Endodermal cell (in vitro differentiated cells): ENCODE measurements around the gene PIP5K1C. TPM values are rescaled to one million over a fixed set of nuclear protein-coding genes. Genes with fewer than 3 reads are reported as not detected.

Experiments used
- DNase-seq: peaks from one replicate; pipeline ENCODE4 v3.0.0-alpha.2; 2017
- H3K27ac ChIP-seq: 2 replicates; pipeline ENCODE4 v1.5.1; 2013; ENCODE audit warnings: mild to moderate bottlenecking, low read depth, low read length, moderate library complexity
- H3K27me3 ChIP-seq: 2 replicates; pipeline ENCODE4 v1.6.1; 2013; ENCODE audit warnings: mild to moderate bottlenecking, low read length, moderate library complexity; ENCODE audit not compliant: insufficient read depth, control insufficient read depth, poor library complexity, severe bottlenecking
- H3K36me3 ChIP-seq: 2 replicates; pipeline ENCODE4 v1.7.0; 2013; ENCODE audit warnings: mild to moderate bottlenecking, low read length, moderate library complexity; ENCODE audit not compliant: control insufficient read depth, insufficient read depth
- H3K4me1 ChIP-seq: one replicate; pipeline ENCODE4 v1.7.0; 2013; ENCODE audit warnings: low read length; ENCODE audit not compliant: control insufficient read depth, insufficient read depth
- H3K4me3 ChIP-seq: 2 replicates; pipeline ENCODE4 v1.5.1; 2013; ENCODE audit warnings: mild to moderate bottlenecking, low read length, moderate library complexity
- H3K9ac ChIP-seq: 2 replicates; pipeline ENCODE4 v1.6.1; 2013; ENCODE audit warnings: mild to moderate bottlenecking, low read length, moderate library complexity; ENCODE audit not compliant: poor library complexity, severe bottlenecking; ENCODE audit errors: extremely low read depth
- H3K9me3 ChIP-seq: 2 replicates; pipeline ENCODE4 v1.6.1; 2013; ENCODE audit warnings: mild to moderate bottlenecking, low read length, moderate library complexity; ENCODE audit not compliant: control insufficient read depth
- H3K27ac Mint-ChIP-seq: 2 replicates; pipeline ENCODE4 v1.8.0; 2020; ENCODE audit warnings: mixed read lengths
- H3K27me3 Mint-ChIP-seq: 2 replicates; pipeline ENCODE4 v1.8.0; 2021; ENCODE audit warnings: mild to moderate bottlenecking, mixed read lengths; ENCODE audit not compliant: insufficient read depth
- H3K36me3 Mint-ChIP-seq: 2 replicates; pipeline ENCODE4 v1.8.0; 2020; ENCODE audit warnings: low read depth, mixed read lengths
- H3K4me1 Mint-ChIP-seq: 2 replicates; pipeline ENCODE4 v1.8.0; 2020; ENCODE audit warnings: mixed read lengths
- H3K4me3 Mint-ChIP-seq: 2 replicates; pipeline ENCODE4 v1.8.0; 2020; ENCODE audit warnings: mild to moderate bottlenecking, moderate library complexity, mixed read lengths
- H3K9me3 Mint-ChIP-seq: 2 replicates; pipeline ENCODE4 v1.8.0; 2020; ENCODE audit warnings: mild to moderate bottlenecking, mixed read lengths
- WGBS, 2 experiments: methylation state at CpG; one replicate each; pipeline versions ENCODE4 v1.1.5 to v1.1.7; 2013; ENCODE audit warnings: missing lambda C conversion rate in 2 of 2, mixed read lengths in 1 of 2; ENCODE audit not compliant: insufficient coverage in 1 of 2, insufficient read length in 1 of 2; 5-methylcytosine and 5-hydroxymethylcytosine counted together
- total RNA-seq, 2 donors: library from RNA; stranded (reverse); fragmentation: NEBNext Ultra II Directional in 1 of 2; extraction: Animal tissue kit (Norgen Biotek cat#: 25700) in 1 of 2; gene quantifications; 2 replicates in 1 of 2; 3 replicates in 1 of 2; pipeline ENCODE4 v1.2.1, GENCODE V29; 2021
- TF ChIP-seq, protein P1 (sequence below): fragments of 200-600 bp; sonication (generic); conservative IDR thresholded peaks from 2 replicates; pipeline ENCODE4 v1.5.0; 2021; ENCODE audit warnings: antibody characterized with exemption, mild to moderate bottlenecking

The PIP5K1C gene
- total RNA-seq, 2 donors from 2014 or later = 43.5 to 51.5 TPM

DNA sequence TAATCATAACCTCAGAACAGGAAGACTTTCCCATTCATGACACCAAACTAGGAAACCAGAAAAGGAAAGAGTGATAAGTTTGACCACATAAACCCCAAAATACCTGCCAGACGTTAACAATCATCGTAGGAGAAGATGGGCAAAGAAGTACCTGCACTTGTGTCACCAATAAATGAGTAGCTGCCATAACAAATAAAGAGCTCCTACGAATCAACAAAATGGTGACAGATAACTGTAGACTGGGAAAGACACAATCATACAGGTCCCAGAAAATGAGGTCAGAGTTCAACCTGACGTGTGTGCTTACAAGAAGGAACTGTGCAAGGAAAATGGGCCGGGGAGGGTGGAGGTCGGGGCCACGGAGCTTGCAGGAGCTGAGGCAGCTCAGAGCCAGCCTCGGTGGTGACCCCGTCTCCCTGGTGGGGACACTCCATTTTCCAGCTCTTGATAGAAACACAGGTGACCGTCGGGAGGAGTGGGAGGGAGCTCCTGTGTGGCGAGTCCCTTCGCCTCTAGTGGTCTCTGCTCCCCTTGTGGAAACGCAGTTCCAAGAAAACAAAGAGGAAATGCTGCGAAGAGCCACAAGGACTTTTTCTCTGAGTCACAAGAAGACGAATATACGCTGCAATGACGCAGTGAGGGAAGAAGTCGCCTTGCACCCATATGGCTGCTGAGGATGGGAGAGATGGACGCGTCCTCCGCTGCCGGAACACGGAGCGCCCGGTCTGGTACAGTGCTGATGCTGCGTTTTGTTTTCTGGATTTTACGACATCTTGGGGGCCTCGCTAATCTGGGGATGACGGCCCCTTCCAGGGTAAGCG lies 9.5 kb downstream of the PIP5K1C start:
- Mint-ChIP-seq H3K4me3 (no peak overlapping the region), H3K9me3 (peaks cover 3% of the 10 kb centered on the region), H3K36me3 (peaks cover 30% of the 10 kb centered on the region), H3K27me3 (no peaks in the 10 kb centered on the region), H3K27ac (no peak overlapping the region), H3K4me1 (peaks cover 8% of the 10 kb centered on the region)
- H3K36me3 ChIP-seq = peaks cover 4% of the 10 kb centered on the region
- 93 to 96% methylated on average over 27 to 31 of the region's 31 CpGs for WGBS, 2 experiments
- no peak overlapping the region for H3K4me3 ChIP-seq
- no peaks in the 10 kb centered on the region for H3K9me3 ChIP-seq
- no peak for DNase-seq
- H3K27me3 ChIP-seq = no peaks in the 10 kb centered on the region
- H3K4me1 ChIP-seq = peaks cover 9% of the 10 kb centered on the region
- H3K27ac ChIP-seq = no peak overlapping the region
- TF ChIP-seq, protein P1, sequence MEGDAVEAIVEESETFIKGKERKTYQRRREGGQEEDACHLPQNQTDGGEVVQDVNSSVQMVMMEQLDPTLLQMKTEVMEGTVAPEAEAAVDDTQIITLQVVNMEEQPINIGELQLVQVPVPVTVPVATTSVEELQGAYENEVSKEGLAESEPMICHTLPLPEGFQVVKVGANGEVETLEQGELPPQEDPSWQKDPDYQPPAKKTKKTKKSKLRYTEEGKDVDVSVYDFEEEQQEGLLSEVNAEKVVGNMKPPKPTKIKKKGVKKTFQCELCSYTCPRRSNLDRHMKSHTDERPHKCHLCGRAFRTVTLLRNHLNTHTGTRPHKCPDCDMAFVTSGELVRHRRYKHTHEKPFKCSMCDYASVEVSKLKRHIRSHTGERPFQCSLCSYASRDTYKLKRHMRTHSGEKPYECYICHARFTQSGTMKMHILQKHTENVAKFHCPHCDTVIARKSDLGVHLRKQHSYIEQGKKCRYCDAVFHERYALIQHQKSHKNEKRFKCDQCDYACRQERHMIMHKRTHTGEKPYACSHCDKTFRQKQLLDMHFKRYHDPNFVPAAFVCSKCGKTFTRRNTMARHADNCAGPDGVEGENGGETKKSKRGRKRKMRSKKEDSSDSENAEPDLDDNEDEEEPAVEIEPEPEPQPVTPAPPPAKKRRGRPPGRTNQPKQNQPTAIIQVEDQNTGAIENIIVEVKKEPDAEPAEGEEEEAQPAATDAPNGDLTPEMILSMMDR = no peak
- H3K9ac ChIP-seq = no peak overlapping the region

DNA sequence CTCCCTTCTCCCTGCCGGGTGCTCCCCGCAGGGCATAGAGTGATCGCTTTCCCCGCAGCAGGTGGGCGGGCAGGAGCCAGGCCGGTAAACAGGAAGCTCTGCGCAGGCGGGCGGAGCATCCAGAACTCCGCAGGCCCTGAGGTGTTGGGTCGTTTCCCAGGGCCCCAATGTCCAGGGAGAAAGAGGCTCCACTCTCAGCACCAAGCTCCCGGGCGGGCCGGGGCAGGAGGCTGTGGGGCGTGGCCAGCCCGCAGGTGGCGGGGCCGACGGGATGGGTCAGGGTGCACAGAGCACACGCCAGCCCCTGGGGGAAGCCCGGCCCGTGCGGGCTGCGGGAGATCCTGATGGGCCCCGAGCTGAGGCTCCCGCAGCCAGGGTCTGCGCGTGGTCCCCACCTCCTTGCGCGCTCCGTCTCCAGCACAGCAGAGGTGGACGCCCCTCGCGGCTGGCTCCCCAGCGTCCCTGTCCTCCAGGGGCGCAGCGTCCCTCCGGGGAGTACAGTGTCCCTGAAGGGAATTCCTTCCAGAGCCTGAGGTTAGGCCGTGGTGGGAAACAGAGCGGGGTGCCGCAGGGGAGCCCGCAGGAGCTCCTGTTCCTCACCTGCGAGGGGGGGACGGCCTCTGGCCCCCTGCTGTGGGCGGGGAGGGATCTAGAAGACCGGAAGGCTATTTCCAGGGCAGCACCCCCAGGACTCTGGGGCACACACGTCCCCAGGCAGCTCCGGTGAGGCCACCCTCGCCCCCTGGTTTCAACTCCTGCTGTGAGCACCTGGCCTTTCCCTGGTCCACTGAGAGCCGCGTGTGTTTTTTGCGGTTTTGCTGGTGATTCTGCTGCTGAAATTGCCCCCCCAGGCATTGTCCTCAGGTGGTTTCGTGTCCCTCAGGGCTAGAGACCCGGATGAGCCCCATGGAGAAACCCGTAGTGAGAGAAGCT lies 12.2 kb downstream of the PIP5K1C start:
- Histone ChIP-seq H3K4me1 (peaks cover 9% of the 10 kb centered on the region), H3K9ac (no peak overlapping the region), H3K4me3 (no peak overlapping the region), H3K9me3 (peaks cover 10% of the 10 kb centered on the region), H3K27me3 (no peaks in the 10 kb centered on the region), H3K27ac (no peak overlapping the region), H3K36me3 (peaks cover 24% of the 10 kb centered on the region)
- Mint-ChIP-seq H3K4me1 (peaks cover 17% of the 10 kb centered on the region), H3K36me3 (peaks cover 47% of the 10 kb centered on the region), H3K27me3 (no peaks in the 10 kb centered on the region), H3K9me3 (peaks cover 16% of the 10 kb centered on the region), H3K27ac (peak overlapping the region; percentile 91), H3K4me3 (peak overlapping the region; percentile 43)
- DNase-seq = peak; percentile 90
- TF ChIP-seq, protein P1 = peak; percentile 44
- 46 to 66% methylated on average over 41 to 55 of the region's 55 CpGs for WGBS, 2 experiments

DNA sequence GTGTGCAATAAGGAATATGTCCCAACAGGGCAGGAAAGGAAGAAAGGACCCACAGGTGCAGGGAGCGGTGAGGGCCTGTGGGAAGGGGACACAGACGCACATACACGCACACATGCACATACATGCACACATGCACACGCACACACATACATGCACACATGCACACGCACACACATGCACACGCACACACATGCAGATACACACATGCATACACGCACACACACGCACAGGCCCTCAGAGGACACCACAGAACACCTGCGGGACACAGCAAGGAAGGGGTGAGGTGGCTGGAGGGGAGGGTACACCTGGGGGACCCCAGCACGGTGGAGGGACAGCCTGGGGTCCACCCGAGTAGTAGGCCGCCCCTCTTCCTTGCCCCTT lies 12.9 kb downstream of the PIP5K1C start:
- H3K27ac ChIP-seq = no peak overlapping the region
- peak overlapping the region; percentile 43 for H3K4me3 Mint-ChIP-seq
- H3K27me3 ChIP-seq = no peaks in the 10 kb centered on the region
- peaks cover 9% of the 10 kb centered on the region for H3K4me1 ChIP-seq
- no peak overlapping the region for H3K9ac ChIP-seq
- no peak for DNase-seq
- H3K4me3 ChIP-seq = no peak overlapping the region
- no peaks in the 10 kb centered on the region for H3K27me3 Mint-ChIP-seq
- peaks cover 24% of the 10 kb centered on the region for H3K36me3 ChIP-seq
- H3K36me3 Mint-ChIP-seq = peaks cover 40% of the 10 kb centered on the region
- peaks cover 15% of the 10 kb centered on the region for H3K9me3 Mint-ChIP-seq
- peaks cover 10% of the 10 kb centered on the region for H3K9me3 ChIP-seq
- H3K4me1 Mint-ChIP-seq = peaks cover 19% of the 10 kb centered on the region
- TF ChIP-seq, protein P1 = no peak
- 85 to 93% methylated on average over 8 to 12 of the region's 12 CpGs for WGBS, 2 experiments
- peak overlapping the region; percentile 87 for H3K27ac Mint-ChIP-seq
